Common myeloid progenitor, CD34-positive (primary cell): ENCODE results near the gene DDX39A.

Experiments
- CTCF ChIA-PET: fragments of 350-600 bp; sonication (Branson Sonifier 250); formaldehyde crosslinking; loops from one replicate; lab custom pipeline; 2021; ENCODE audit warnings: antibody characterized with exemption; lab: Charles Lee
- POLR2A ChIA-PET: fragments of 350-600 bp; sonication (Branson Sonifier 250); formaldehyde crosslinking; loops from one replicate; lab custom pipeline; 2021; ENCODE audit warnings: antibody characterized with exemption; lab: Charles Lee
- DNase-seq, 3 donors: peaks; one replicate each; pipeline versions ENCODE4 v3.0.0 to v3.0.0-alpha.2; 2013
- H3K27ac ChIP-seq, 2 experiments: 1 replicate in 1 of 2; 2 replicates in 1 of 2; pipeline ENCODE4 v1.7.0; 2013; ENCODE audit warnings: inconsistent platforms in 2 of 2, low read length in 2 of 2, mild to moderate bottlenecking in 2 of 2, low read depth in 1 of 2, moderate library complexity in 1 of 2; ENCODE audit not compliant: severe bottlenecking in 2 of 2, insufficient read depth in 1 of 2, poor library complexity in 1 of 2
- H3K27me3 ChIP-seq, 5 experiments: replicated peaks in 2 of 5; 1 replicate in 3 of 5; 2 replicates in 2 of 5; pipeline versions ENCODE4 v1.6.1 to v1.7.0; 2013; ENCODE audit warnings: low read length in 4 of 5, mild to moderate bottlenecking in 2 of 5, moderate library complexity in 2 of 5, inconsistent platforms in 1 of 5; ENCODE audit not compliant: insufficient read depth in 5 of 5, control insufficient read depth in 4 of 5
- H3K36me3 ChIP-seq, 4 experiments: 1 replicate in 2 of 4; 2 replicates in 2 of 4; pipeline versions ENCODE4 v1.6.1 to v1.7.0; 2013; ENCODE audit warnings: low read length in 3 of 4, control low read depth in 1 of 4, mild to moderate bottlenecking in 1 of 4; ENCODE audit not compliant: control insufficient read depth in 4 of 4, insufficient read depth in 4 of 4
- H3K4me1 ChIP-seq, 4 experiments: 1 replicate in 3 of 4; 2 replicates in 1 of 4; pipeline versions ENCODE4 v1.6.1 to v1.7.1; 2013; ENCODE audit warnings: low read length in 3 of 4, mild to moderate bottlenecking in 3 of 4, control low read depth in 1 of 4, inconsistent platforms in 1 of 4, moderate library complexity in 1 of 4; ENCODE audit not compliant: control insufficient read depth in 4 of 4, insufficient read depth in 4 of 4; ENCODE audit errors: control extremely low read depth in 1 of 4
- H3K4me3 ChIP-seq, 7 experiments: 1 replicate in 4 of 7; 2 replicates in 3 of 7; pipeline versions ENCODE4 v1.5.1 to v1.7.0; 2013; ENCODE audit warnings: mild to moderate bottlenecking in 7 of 7, low read length in 6 of 7, moderate library complexity in 6 of 7, inconsistent platforms in 2 of 7, low read depth in 2 of 7, control low read depth in 1 of 7; ENCODE audit not compliant: insufficient read depth in 4 of 7, control insufficient read depth in 1 of 7; ENCODE audit errors: extremely low read depth in 1 of 7
- H3K9me3 ChIP-seq, 5 experiments: 1 replicate in 4 of 5; 2 replicates in 1 of 5; pipeline versions ENCODE4 v1.6.1 to v1.7.1; 2013; ENCODE audit warnings: low read length in 4 of 5, mild to moderate bottlenecking in 2 of 5, inconsistent platforms in 1 of 5, low read depth in 1 of 5, moderate library complexity in 1 of 5; ENCODE audit not compliant: control insufficient read depth in 4 of 5, insufficient read depth in 2 of 5; ENCODE audit errors: control extremely low read depth in 1 of 5
- whole genome bisulfite sequencing: methylation state at CpG from one replicate; pipeline ENCODE4 v1.1.5; 2013; ENCODE audit not compliant: insufficient coverage; 5-methylcytosine and 5-hydroxymethylcytosine counted together

The DDX39A gene

GRCh38 chr19:14435320-14436050 lies 16.3 kb upstream of the DDX39A start:
- WGBS, result 97% methylated on average over 12 of the region's 17 CpGs
- peak overlapping the region in 1 of 2 experiments; percentile 62 for H3K27ac ChIP-seq
- H3K9me3 ChIP-seq, result no peaks in the 10 kb centered on the region
- no peak for DNase-seq
- H3K4me3 ChIP-seq, result peak overlapping the region in 1 of 7 experiments; percentile 84
- H3K27me3 ChIP-seq, result no peaks in the 10 kb centered on the region
- CTCF ChIA-PET, result interaction anchor here (0.7 to 1.6 kb wide), 4 partner anchors 15 to 69 kb away, joined by 3 to 4 read pairs (median 4); no protein-coding TSS in a partner anchor
- peaks cover 0 to 6% (median 1%) of the 10 kb centered on the region in 4 experiments for H3K36me3 ChIP-seq
- POLR2A ChIA-PET, result interaction anchor here (0.7 kb wide), 1 partner anchor 28 kb away, joined by 4 read pairs; no protein-coding TSS in a partner anchor
- peaks cover 0 to 58% (median 54%) of the 10 kb centered on the region in 4 experiments for H3K4me1 ChIP-seq

GRCh38 chr19:14434543-14435319 lies 15.6 kb upstream of the DDX39A start:
- Histone ChIP-seq H3K9me3 (no peaks in the 10 kb centered on the region), H3K4me3 (peak overlapping the region in 5 of 7 experiments; percentile 8 to 84 (median 79)), H3K4me1 (peaks cover 0 to 50% (median 48%) of the 10 kb centered on the region in 4 experiments), H3K27me3 (no peaks in the 10 kb centered on the region), H3K36me3 (peaks cover 0 to 6% (median 1%) of the 10 kb centered on the region in 4 experiments), H3K27ac (peak overlapping the region in 1 of 2 experiments; percentile 62)
- WGBS, result 80% methylated on average over 19 of the region's 23 CpGs
- ChIA-PET CTCF (interaction anchor here (0.7 to 1.6 kb wide), 4 partner anchors 14 to 46 kb away, joined by 3 to 4 read pairs (median 3); no protein-coding TSS in a partner anchor), POLR2A (no interaction called here)
- peak in 2 of 3 donors; percentile 58 to 67 for DNase-seq

GRCh38 chr19:14433554-14434501 lies 14.7 kb upstream of the DDX39A start:
- Histone ChIP-seq H3K4me3 (peak overlapping the region; percentile 66 to 84 (median 79)), H3K9me3 (no peaks in the 10 kb centered on the region), H3K27ac (peak overlapping the region in 1 of 2 experiments; percentile 73), H3K4me1 (peaks cover 0 to 41% (median 39%) of the 10 kb centered on the region in 4 experiments), H3K27me3 (no peaks in the 10 kb centered on the region), H3K36me3 (peaks cover 0 to 6% (median 1%) of the 10 kb centered on the region in 4 experiments)
- peak in 2 of 3 donors; percentile 40 to 57 for DNase-seq
- 3% methylated on average over 36 of the region's 52 CpGs for WGBS
- POLR2A ChIA-PET, result no interaction called here
- CTCF ChIA-PET, result interaction anchor here (1.2 kb wide), 1 partner anchor 46 kb away, joined by 3 read pairs; no protein-coding TSS in a partner anchor

GRCh38 chr19:14432791-14433553 lies 13.8 kb upstream of the DDX39A start, which contains the start of gene PKN1:
TSS of gene PKN1 (plus strand) at chr19:14433306. CDS start at chr19:14433522, 216 bp downstream.
- Histone ChIP-seq H3K27me3 (no peaks in the 10 kb centered on the region), H3K27ac (peak within 1 kb of the TSS in 1 of 2 experiments; percentile 73), H3K36me3 (peaks cover 0 to 6% (median 1%) of the 10 kb centered on the region in 4 experiments), H3K4me3 (peak within 1 kb of the TSS; percentile 66 to 84 (median 79)), H3K4me1 (peaks cover 0 to 33% (median 31%) of the 10 kb centered on the region in 4 experiments), H3K9me3 (no peaks in the 10 kb centered on the region)
- POLR2A ChIA-PET, result interaction anchor here (0.6 kb wide), 1 partner anchor 52 kb away, joined by 4 read pairs; no protein-coding TSS in a partner anchor
- peak; percentile 45 to 56 (median 51) for DNase-seq
- CTCF ChIA-PET, result interaction anchor here (0.6 to 3.6 kb wide), 11 partner anchors 8 to 48 kb away, joined by 3 to 34 read pairs (median 5); partner anchors contain the start of gene DDX39A
- 3% methylated on average over 52 of the region's 85 CpGs for WGBS

- no peak for DNase-seq
- WGBS, result 100% methylated on average over 1 of the region's 3 CpGs
- ChIA-PET CTCF (interaction anchor here (0.8 to 3.6 kb wide), 7 partner anchors 9 to 79 kb away, joined by 3 to 34 read pairs (median 7); partner anchors contain the start of gene DDX39A), POLR2A (interaction anchor here (0.6 kb wide), 1 partner anchor 12 kb away, joined by 4 read pairs; the partner anchor contains the start of gene DDX39A)
- Histone ChIP-seq H3K36me3 (peaks cover 0 to 5% (median 0%) of the 10 kb centered on the region in 4 experiments), H3K4me3 (no peak overlapping the region), H3K9me3 (no peaks in the 10 kb centered on the region), H3K27me3 (no peaks in the 10 kb centered on the region), H3K4me1 (peaks cover 0 to 30% (median 28%) of the 10 kb centered on the region in 4 experiments), H3K27ac (no peak overlapping the region)
These were observed 11.6 kb upstream of the DDX39A start for GRCh38 chr19:14430712-14431111.
